IMR-90 (cell line): ENCODE data around the gene RBP2.

Experiments
- CEBPB ChIP-seq: IDR thresholded peaks from 2 replicates; pipeline ENCODE4 v1.6.1; 2012; ENCODE audit warnings: low read depth, low read length, improper control_type of control experiment
- FOS ChIP-seq: fragments of 150-350 bp; IDR thresholded peaks from 2 replicates; pipeline ENCODE4 v1.6.1; 2016; ENCODE audit warnings: low read depth, low read length
- MAFK ChIP-seq: IDR thresholded peaks from 2 replicates; pipeline ENCODE4 v1.6.1; 2012; ENCODE audit warnings: low read depth, low read length, improper control_type of control experiment
- NFE2L2 ChIP-seq: fragments of 150-350 bp; IDR thresholded peaks from 2 replicates; pipeline ENCODE4 v1.6.1; 2016; ENCODE audit warnings: low read depth, mild to moderate bottlenecking, low read length
- POLR2A ChIP-seq: IDR thresholded peaks from 2 replicates; pipeline ENCODE4 v1.6.1; 2012; ENCODE audit warnings: mild to moderate bottlenecking, low read depth, low read length
- RAD21 ChIP-seq: IDR thresholded peaks from 2 replicates; pipeline ENCODE4 v1.6.1; 2012; ENCODE audit warnings: low read length, improper control_type of control experiment
- RCOR1 ChIP-seq: IDR thresholded peaks from 2 replicates; pipeline ENCODE4 v1.6.1; 2012; ENCODE audit warnings: mild to moderate bottlenecking, low read length, improper control_type of control experiment; ENCODE audit not compliant: insufficient replicate concordance
- RFX5 ChIP-seq: IDR thresholded peaks from 2 replicates; pipeline ENCODE4 v1.8.0; 2012; ENCODE audit warnings: low read depth, mild to moderate bottlenecking, low read length, moderate library complexity
- SMC3 ChIP-seq: fragments of 150-350 bp; IDR thresholded peaks from 2 replicates; pipeline ENCODE4 v1.6.1; 2016; ENCODE audit warnings: low read depth, mild to moderate bottlenecking, antibody characterized with exemption, low read length, moderate library complexity
- TF ChIP-seq, protein P1 (sequence below): conservative IDR thresholded peaks from 2 replicates; pipeline ENCODE4 v1.5.1; 2012; ENCODE audit warnings: mild to moderate bottlenecking, low read depth, low read length, improper control_type of control experiment
- TF ChIP-seq, protein P2 (sequence below): fragments of 150-350 bp; IDR thresholded peaks from 2 replicates; pipeline ENCODE4 v1.6.1; 2016; ENCODE audit warnings: low read depth, mild to moderate bottlenecking, low read length, moderate library complexity, borderline replicate concordance

DNA sequence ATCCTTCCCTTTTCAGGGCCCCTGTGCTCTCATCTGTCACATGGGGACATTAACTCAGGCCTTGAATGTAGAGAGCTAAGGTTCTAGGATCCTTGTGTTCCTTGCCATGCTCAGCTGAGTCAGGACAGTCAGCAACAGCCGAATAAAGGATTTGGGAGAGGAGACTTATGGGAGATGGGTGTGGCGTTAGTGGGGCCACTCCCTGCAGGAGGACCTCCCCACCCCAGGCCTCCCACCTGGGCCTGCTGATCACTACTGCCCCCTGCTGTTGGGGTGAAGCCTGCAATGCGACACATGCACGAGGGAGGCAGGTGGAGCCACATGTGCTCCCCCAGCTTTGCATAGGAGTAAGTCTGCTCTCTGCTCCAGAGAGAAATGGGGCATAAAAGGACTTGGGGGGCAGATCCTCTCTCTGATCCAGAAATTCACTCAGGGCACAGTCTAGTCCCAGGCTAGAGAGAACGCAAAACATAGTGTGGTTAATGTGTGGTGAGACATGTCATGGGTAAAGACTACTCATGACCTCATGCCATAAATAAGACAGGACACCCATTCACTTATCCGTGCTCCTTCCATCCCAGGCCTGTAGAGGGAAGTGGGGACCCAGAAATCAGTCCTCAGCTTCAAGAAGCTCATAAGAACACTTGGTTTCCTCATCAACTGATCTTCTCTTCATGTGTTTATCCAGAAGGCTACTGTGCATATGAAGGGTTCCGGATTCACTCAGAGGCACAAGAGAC, 43.9 kb upstream of the RBP2 start:
- TF ChIP-seq RAD21 = peak; percentile 20; the same call in 1 of the 2 replicates
- no peak for TF ChIP-seq SMC3
- no peak for TF ChIP-seq POLR2A
- TF ChIP-seq MAFK = no peak
- TF ChIP-seq FOS = no peak
- TF ChIP-seq, protein P1, sequence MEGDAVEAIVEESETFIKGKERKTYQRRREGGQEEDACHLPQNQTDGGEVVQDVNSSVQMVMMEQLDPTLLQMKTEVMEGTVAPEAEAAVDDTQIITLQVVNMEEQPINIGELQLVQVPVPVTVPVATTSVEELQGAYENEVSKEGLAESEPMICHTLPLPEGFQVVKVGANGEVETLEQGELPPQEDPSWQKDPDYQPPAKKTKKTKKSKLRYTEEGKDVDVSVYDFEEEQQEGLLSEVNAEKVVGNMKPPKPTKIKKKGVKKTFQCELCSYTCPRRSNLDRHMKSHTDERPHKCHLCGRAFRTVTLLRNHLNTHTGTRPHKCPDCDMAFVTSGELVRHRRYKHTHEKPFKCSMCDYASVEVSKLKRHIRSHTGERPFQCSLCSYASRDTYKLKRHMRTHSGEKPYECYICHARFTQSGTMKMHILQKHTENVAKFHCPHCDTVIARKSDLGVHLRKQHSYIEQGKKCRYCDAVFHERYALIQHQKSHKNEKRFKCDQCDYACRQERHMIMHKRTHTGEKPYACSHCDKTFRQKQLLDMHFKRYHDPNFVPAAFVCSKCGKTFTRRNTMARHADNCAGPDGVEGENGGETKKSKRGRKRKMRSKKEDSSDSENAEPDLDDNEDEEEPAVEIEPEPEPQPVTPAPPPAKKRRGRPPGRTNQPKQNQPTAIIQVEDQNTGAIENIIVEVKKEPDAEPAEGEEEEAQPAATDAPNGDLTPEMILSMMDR = peak; percentile 20; the same call in 1 of the 2 replicates
- no peak for TF ChIP-seq RFX5
- TF ChIP-seq, protein P2, sequence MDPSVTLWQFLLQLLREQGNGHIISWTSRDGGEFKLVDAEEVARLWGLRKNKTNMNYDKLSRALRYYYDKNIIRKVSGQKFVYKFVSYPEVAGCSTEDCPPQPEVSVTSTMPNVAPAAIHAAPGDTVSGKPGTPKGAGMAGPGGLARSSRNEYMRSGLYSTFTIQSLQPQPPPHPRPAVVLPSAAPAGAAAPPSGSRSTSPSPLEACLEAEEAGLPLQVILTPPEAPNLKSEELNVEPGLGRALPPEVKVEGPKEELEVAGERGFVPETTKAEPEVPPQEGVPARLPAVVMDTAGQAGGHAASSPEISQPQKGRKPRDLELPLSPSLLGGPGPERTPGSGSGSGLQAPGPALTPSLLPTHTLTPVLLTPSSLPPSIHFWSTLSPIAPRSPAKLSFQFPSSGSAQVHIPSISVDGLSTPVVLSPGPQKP = no peak
- no peak for TF ChIP-seq NFE2L2
- no peak for TF ChIP-seq RCOR1
- no peak for TF ChIP-seq CEBPB
